ENCODE data around the gene GRM8.

GRCh38 chr7:126541406-126541805 lies 711.3 kb downstream of the GRM8 start:
- TF ChIP-seq POLR2AphosphoS5 (IDR thresholded peaks at IDR 0.05; ENCODE audit: low read depth, low read length), result no peak
- no peak for TF ChIP-seq TAF1 (IDR thresholded peaks at IDR 0.05; ENCODE audit: borderline replicate concordance, insufficient read depth, low read length)
- no peak for TF ChIP-seq REST (IDR thresholded peaks at IDR 0.05; ENCODE audit: insufficient read depth in 1 of 2, low read depth in 2 of 2, low read length in 2 of 2)
- no peak for TF ChIP-seq SIN3A (IDR thresholded peaks at IDR 0.05; ENCODE audit: borderline replicate concordance, insufficient read depth, low read length)
- no peak for TF ChIP-seq FOXP2 (optimal IDR thresholded peaks at IDR 0.05; ENCODE audit: borderline replicate concordance, extremely low read depth, extremely low read length, insufficient read depth)

Measured in PFSK-1 (cell line).